Breast epithelium (tissue), 4 donors: ENCODE results near the gene MED17. TPM values are rescaled to one million over a fixed set of nuclear protein-coding genes. Genes with fewer than 3 reads are reported as not detected.

ENCODE experiments used
- DNase-seq, 2 donors: peaks; one replicate each; pipeline ENCODE4 v3.0.0-alpha.2; 2019; ENCODE audit warnings: low spot score in 2 of 2
- H3K27ac ChIP-seq, 2 donors: fragments of 200-600 bp; sonication (generic) in 1 of 2; one replicate each; pipeline ENCODE4 v1.5.1; 2016 to 2019; ENCODE audit warnings: mild to moderate bottlenecking in 1 of 2
- H3K27me3 ChIP-seq, 2 donors: fragments of 200-600 bp; sonication (generic) in 1 of 2; one replicate each; pipeline versions ENCODE4 v1.5.1 to v1.6.0; 2017 to 2019; ENCODE audit warnings: control low read depth in 1 of 2, mild to moderate bottlenecking in 1 of 2
- H3K36me3 ChIP-seq: fragments of 200-600 bp; one replicate; pipeline ENCODE4 v1.5.1; 2019
- H3K4me1 ChIP-seq, 2 donors: fragments of 200-600 bp; sonication (generic); one replicate each; pipeline ENCODE4 v1.5.1; 2016 to 2019; ENCODE audit warnings: control low read depth in 1 of 2
- H3K4me3 ChIP-seq, 3 donors: fragments of 200-600 bp; sonication (generic); 1 replicate in 2 of 3; 2 replicates in 1 of 3; pipeline ENCODE4 v1.5.1; 2016 to 2019; ENCODE audit warnings: mild to moderate bottlenecking in 3 of 3, moderate library complexity in 2 of 3
- H3K9me3 ChIP-seq, 2 donors: fragments of 200-600 bp; sonication (generic) in 1 of 2; one replicate each; pipeline ENCODE4 v1.5.1; 2016 to 2019; ENCODE audit warnings: control low read depth in 1 of 2
- POLR2A ChIP-seq: fragments of 450-650 bp; IDR thresholded peaks from one replicate; pipeline ENCODE4 v1.6.1; 2016; ENCODE audit warnings: antibody characterized with exemption, mild to moderate bottlenecking, moderate library complexity
- POLR2AphosphoS5 ChIP-seq, 3 donors: sonication (generic); formaldehyde crosslinking; IDR thresholded peaks; one replicate each; pipeline ENCODE4 v1.6.1; 2017; ENCODE audit warnings: antibody characterized with exemption in 3 of 3
- intact Hi-C: fragments of 100-400 bp; cut with DNase I; formaldehyde crosslinking; loops from one replicate; pipeline ENCODE4 v1.15.1; 2023; ENCODE audit warnings: low total_unique reads
- total RNA-seq, 3 donors: library from RNA; depleted of rRNA; stranded (reverse); fragments of >200 nt; gene quantifications; one replicate each; pipeline ENCODE4 v1.1.0, GENCODE V29; 2016
- TF ChIP-seq, protein P1 (sequence below), 3 donors: fragments of 450-650 bp; IDR thresholded peaks; one replicate each; pipeline ENCODE4 v1.5.1; 2016 to 2017; ENCODE audit warnings: antibody characterized with exemption in 3 of 3, mild to moderate bottlenecking in 3 of 3, moderate library complexity in 3 of 3

The MED17 gene
- total RNA-seq, 3 donors from 2014 or later, result 20.6 to 47.0 (median 29.8) TPM

DNA sequence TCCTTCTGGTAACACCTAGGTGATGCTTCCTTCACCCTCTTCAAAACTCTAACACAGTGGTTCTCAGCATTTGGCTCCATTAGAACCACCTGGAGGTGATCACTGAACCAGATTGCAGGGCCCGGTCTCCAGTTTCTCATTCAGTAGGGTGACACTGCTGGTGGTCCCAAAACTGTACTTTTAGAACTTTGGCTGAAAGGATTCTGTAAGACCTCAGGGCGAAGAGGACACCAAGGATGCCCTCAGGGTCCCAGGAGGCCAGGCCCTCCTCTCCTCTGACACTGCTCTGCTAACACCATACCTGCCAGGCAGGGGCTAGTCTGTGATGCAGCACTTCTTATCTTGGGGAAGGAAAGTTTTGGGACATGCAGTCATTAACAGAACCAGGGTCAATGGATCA, 57.4 kb downstream of the MED17 start:
- no peak overlapping the region for H3K4me3 ChIP-seq
- no peaks in the 10 kb centered on the region for H3K36me3 ChIP-seq
- H3K27ac ChIP-seq, result no peak overlapping the region
- no peaks in the 10 kb centered on the region for H3K4me1 ChIP-seq
- no peak for DNase-seq
- no peaks in the 10 kb centered on the region for H3K9me3 ChIP-seq
- TF ChIP-seq POLR2AphosphoS5 (IDR thresholded peaks at IDR 0.05) (no peak), POLR2A (no peak)
- TF ChIP-seq, protein P1, sequence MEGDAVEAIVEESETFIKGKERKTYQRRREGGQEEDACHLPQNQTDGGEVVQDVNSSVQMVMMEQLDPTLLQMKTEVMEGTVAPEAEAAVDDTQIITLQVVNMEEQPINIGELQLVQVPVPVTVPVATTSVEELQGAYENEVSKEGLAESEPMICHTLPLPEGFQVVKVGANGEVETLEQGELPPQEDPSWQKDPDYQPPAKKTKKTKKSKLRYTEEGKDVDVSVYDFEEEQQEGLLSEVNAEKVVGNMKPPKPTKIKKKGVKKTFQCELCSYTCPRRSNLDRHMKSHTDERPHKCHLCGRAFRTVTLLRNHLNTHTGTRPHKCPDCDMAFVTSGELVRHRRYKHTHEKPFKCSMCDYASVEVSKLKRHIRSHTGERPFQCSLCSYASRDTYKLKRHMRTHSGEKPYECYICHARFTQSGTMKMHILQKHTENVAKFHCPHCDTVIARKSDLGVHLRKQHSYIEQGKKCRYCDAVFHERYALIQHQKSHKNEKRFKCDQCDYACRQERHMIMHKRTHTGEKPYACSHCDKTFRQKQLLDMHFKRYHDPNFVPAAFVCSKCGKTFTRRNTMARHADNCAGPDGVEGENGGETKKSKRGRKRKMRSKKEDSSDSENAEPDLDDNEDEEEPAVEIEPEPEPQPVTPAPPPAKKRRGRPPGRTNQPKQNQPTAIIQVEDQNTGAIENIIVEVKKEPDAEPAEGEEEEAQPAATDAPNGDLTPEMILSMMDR (IDR thresholded peaks at IDR 0.05), result no peak
- H3K27me3 ChIP-seq, result no peaks in the 10 kb centered on the region
- intact Hi-C loops, result no loop called here

DNA sequence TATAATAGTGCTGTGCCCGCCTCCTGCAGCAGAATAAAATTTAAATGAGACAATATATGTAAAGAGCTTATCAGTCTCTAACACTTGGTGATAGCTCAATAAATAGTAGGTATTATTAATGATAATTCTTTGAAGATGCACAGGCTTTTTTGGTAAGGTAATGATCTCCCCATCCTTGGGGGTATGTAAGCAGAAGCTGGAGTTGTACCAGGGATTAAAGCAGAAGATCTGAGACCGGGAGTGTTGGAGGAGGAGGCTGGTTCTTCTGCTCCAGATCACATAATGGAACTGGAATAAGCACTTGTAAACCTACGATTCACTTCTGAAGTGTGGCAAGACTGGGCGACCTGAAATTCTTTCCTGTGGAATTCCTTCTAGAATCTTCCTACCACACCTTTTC, 58.0 kb downstream of the MED17 start:
- no peaks in the 10 kb centered on the region for H3K36me3 ChIP-seq
- TF ChIP-seq, protein P1 (IDR thresholded peaks at IDR 0.05), result no peak
- TF ChIP-seq POLR2A (no peak), POLR2AphosphoS5 (IDR thresholded peaks at IDR 0.05) (no peak)
- H3K4me1 ChIP-seq, result no peaks in the 10 kb centered on the region
- H3K9me3 ChIP-seq, result no peaks in the 10 kb centered on the region
- H3K4me3 ChIP-seq, result no peak overlapping the region
- intact Hi-C loops, result no loop called here
- no peaks in the 10 kb centered on the region for H3K27me3 ChIP-seq
- no peak for DNase-seq
- H3K27ac ChIP-seq, result no peak overlapping the region

DNA sequence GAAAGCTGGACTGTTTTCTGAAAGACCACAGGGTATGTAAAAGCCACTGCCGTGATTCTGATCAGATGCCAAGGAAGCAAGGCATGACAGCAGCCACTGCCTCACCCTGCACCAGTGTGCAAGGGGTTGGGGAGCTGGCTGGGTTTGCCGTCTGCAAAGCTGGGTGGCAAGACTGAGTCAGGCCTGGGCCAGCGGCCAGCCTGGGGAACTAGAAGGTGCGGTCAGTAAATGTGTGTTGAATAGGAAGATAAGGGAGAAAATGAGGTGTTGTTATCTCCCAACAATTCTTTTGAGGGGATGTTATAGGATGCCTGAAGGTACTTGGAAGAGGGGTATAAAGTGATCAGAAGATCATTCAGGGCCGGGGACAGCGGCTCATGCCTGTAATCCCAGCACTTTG, 58.4 kb downstream of the MED17 start:
- H3K4me3 ChIP-seq, result no peak overlapping the region
- no peaks in the 10 kb centered on the region for H3K9me3 ChIP-seq
- H3K27ac ChIP-seq, result no peak overlapping the region
- no peaks in the 10 kb centered on the region for H3K4me1 ChIP-seq
- DNase-seq, result no peak
- H3K36me3 ChIP-seq, result no peaks in the 10 kb centered on the region
- intact Hi-C loops, result no loop called here
- no peaks in the 10 kb centered on the region for H3K27me3 ChIP-seq
- TF ChIP-seq POLR2AphosphoS5 (IDR thresholded peaks at IDR 0.05) (no peak), POLR2A (no peak)
- TF ChIP-seq, protein P1 (IDR thresholded peaks at IDR 0.05), result no peak

DNA sequence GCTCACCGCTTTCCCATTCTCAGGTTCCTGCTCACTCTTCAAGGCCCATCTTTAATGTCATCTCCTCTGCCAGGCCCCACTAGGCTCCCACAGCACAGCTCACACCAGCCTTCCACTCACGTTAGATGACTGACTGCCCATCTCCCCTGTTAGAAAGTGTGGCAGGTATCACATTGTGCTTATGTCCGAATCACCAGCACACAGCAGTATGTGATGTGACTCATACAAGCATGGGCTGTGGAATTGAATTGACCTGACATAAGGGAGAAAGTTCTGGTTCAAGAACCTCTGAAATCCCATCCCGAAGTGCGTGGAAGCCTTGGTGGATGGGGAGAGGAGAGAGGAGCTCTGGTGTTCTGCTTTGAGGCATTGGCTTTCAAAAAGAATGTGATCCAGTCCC, 59.8 kb downstream of the MED17 start:
- Histone ChIP-seq H3K36me3 (no peaks in the 10 kb centered on the region), H3K9me3 (no peaks in the 10 kb centered on the region), H3K4me3 (no peak overlapping the region), H3K27ac (no peak overlapping the region), H3K27me3 (no peaks in the 10 kb centered on the region), H3K4me1 (no peaks in the 10 kb centered on the region)
- intact Hi-C loops, result no loop called here
- TF ChIP-seq POLR2A (no peak), POLR2AphosphoS5 (IDR thresholded peaks at IDR 0.05) (no peak)
- TF ChIP-seq, protein P1 (IDR thresholded peaks at IDR 0.05), result no peak
- DNase-seq, result no peak

DNA sequence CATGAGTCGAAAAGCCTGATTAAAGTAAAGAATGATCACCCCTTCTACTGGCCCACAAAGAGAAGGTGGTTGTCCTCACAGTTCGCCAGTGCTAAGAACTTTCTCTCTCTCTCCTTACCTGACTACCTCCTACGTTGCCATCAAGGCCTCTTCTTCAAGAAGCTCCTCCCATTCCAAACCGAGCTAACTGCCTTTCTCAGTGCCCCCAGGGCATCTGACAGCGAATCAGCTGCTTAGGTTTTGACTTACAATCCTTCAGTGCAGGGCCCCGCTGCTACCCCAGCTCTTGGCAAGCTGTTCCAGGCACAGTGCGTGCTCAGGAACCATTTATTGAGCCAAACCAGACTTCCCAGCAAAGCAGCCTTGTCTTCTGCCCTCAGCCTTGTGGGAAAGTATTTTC, 60.5 kb downstream of the MED17 start:
- Histone ChIP-seq H3K4me1 (no peaks in the 10 kb centered on the region), H3K36me3 (no peaks in the 10 kb centered on the region), H3K27me3 (no peaks in the 10 kb centered on the region), H3K9me3 (no peaks in the 10 kb centered on the region), H3K4me3 (no peak overlapping the region), H3K27ac (no peak overlapping the region)
- DNase-seq, result no peak
- TF ChIP-seq POLR2A, result no peak
- TF ChIP-seq POLR2AphosphoS5 (IDR thresholded peaks at IDR 0.05), result no peak
- TF ChIP-seq, protein P1 (IDR thresholded peaks at IDR 0.05), result no peak
- intact Hi-C loops, result no loop called here
